Astrocyte (in vitro differentiated cells and primary cell): Measurements from ENCODE around the gene ADD1. TPM values are rescaled to one million over a fixed set of nuclear protein-coding genes. Genes with fewer than 3 reads are reported as not detected.

Experiments
- DNase-seq: peaks from one replicate; pipeline ENCODE4 v3.0.0-alpha.2; 2010; ENCODE audit warnings: low read depth
- FAIRE-seq: peaks from 2 replicates; lab custom pipeline; 2011; peaks lifted over from hg19 to GRCh38; lab: Jason Lieb, UNC
- H2AFZ ChIP-seq: 2 replicates; pipeline ENCODE4 v1.6.0; 2012; ENCODE audit warnings: low read depth, low read length, inconsistent platforms
- H3K27ac ChIP-seq: 2 replicates; pipeline ENCODE4 v1.5.1; 2011; ENCODE audit warnings: low read depth, low read length, inconsistent platforms
- H3K27me3 ChIP-seq: 2 replicates; pipeline ENCODE4 v1.6.0; 2011; ENCODE audit warnings: low read length, inconsistent platforms; ENCODE audit not compliant: insufficient read depth
- H3K36me3 ChIP-seq: 2 replicates; pipeline ENCODE4 v1.5.1; 2011; ENCODE audit warnings: low read length, inconsistent platforms; ENCODE audit not compliant: insufficient read depth
- H3K4me1 ChIP-seq: 2 replicates; pipeline ENCODE4 v1.5.1; 2011; ENCODE audit warnings: low read length, inconsistent platforms; ENCODE audit not compliant: insufficient read depth
- H3K4me2 ChIP-seq: 2 replicates; pipeline ENCODE4 v1.6.0; 2012; ENCODE audit warnings: low read length, inconsistent platforms
- H3K4me3 ChIP-seq: 2 replicates; pipeline ENCODE4 v1.5.1; 2011; ENCODE audit warnings: low read depth, mild to moderate bottlenecking, low read length, inconsistent platforms; ENCODE audit not compliant: insufficient read depth
- H3K79me2 ChIP-seq: 2 replicates; pipeline ENCODE4 v1.6.0; 2012; ENCODE audit warnings: mild to moderate bottlenecking, low read length, inconsistent platforms; ENCODE audit not compliant: insufficient read depth
- H3K9ac ChIP-seq: 2 replicates; pipeline ENCODE4 v1.6.0; 2012; ENCODE audit warnings: mild to moderate bottlenecking, low read length, inconsistent platforms
- H3K9me3 ChIP-seq: 2 replicates; pipeline ENCODE4 v1.5.1; 2012; ENCODE audit warnings: low read depth, mild to moderate bottlenecking, low read length, inconsistent platforms; ENCODE audit not compliant: insufficient read depth
- H4K20me1 ChIP-seq: 2 replicates; pipeline ENCODE4 v1.6.0; 2012; ENCODE audit warnings: low read length, inconsistent platforms; ENCODE audit not compliant: insufficient read depth
- H3K27ac Mint-ChIP-seq: one replicate; pipeline ENCODE4 v1.8.0; 2021; ENCODE audit warnings: mild to moderate bottlenecking, mixed read lengths; ENCODE audit not compliant: unreplicated experiment
- H3K27me3 Mint-ChIP-seq: one replicate; pipeline ENCODE4 v1.8.0; 2021; ENCODE audit warnings: low read depth, mixed read lengths; ENCODE audit not compliant: unreplicated experiment
- H3K36me3 Mint-ChIP-seq: one replicate; pipeline ENCODE4 v1.8.0; 2021; ENCODE audit warnings: low read depth, mixed read lengths; ENCODE audit not compliant: unreplicated experiment
- H3K4me1 Mint-ChIP-seq: one replicate; pipeline ENCODE4 v1.8.0; 2021; ENCODE audit warnings: low read depth, mixed read lengths; ENCODE audit not compliant: unreplicated experiment
- H3K4me3 Mint-ChIP-seq: one replicate; pipeline ENCODE4 v1.8.0; 2021; ENCODE audit warnings: mild to moderate bottlenecking, moderate library complexity, mixed read lengths; ENCODE audit not compliant: unreplicated experiment
- H3K9me3 Mint-ChIP-seq: one replicate; pipeline ENCODE4 v1.8.0; 2021; ENCODE audit warnings: mild to moderate bottlenecking, mixed read lengths; ENCODE audit not compliant: unreplicated experiment
- CTCF ChIP-seq: IDR thresholded peaks from 2 replicates; pipeline ENCODE4 v1.5.1; 2011; ENCODE audit warnings: low read depth, mild to moderate bottlenecking, inconsistent platforms, low read length, moderate library complexity; ENCODE audit not compliant: insufficient read depth
- EZH2 ChIP-seq: IDR thresholded peaks from 2 replicates; pipeline ENCODE4 v1.6.1; 2012; ENCODE audit warnings: mild to moderate bottlenecking, low read length, inconsistent platforms; ENCODE audit not compliant: insufficient read depth
- total RNA-seq: library from RNA; stranded (reverse); gene quantifications from 2 replicates; pipeline ENCODE4 v1.2.1, GENCODE V29; 2021

ADD1 gene
- total RNA-seq, 1 donor from 2014 or later = 280 TPM

GRCh38 chr4:2827874-2828751 is 15.5 kb upstream of the ADD1 start:
- no peaks in the 10 kb centered on the region for H3K27me3 Mint-ChIP-seq
- peaks cover 4% of the 10 kb centered on the region for H3K36me3 ChIP-seq
- H3K4me2 ChIP-seq = no peak overlapping the region
- no peak overlapping the region for H3K9ac ChIP-seq
- peaks cover 6% of the 10 kb centered on the region for H3K4me1 ChIP-seq
- H3K4me1 Mint-ChIP-seq = no peaks in the 10 kb centered on the region
- H3K36me3 Mint-ChIP-seq = peaks cover 14% of the 10 kb centered on the region
- H3K9me3 Mint-ChIP-seq = no peaks in the 10 kb centered on the region
- no peak overlapping the region for H3K4me3 ChIP-seq
- H3K9me3 ChIP-seq = no peaks in the 10 kb centered on the region
- no peak overlapping the region for H3K4me3 Mint-ChIP-seq
- H3K27me3 ChIP-seq = no peaks in the 10 kb centered on the region
- FAIRE-seq = no peak
- H3K27ac ChIP-seq = no peak overlapping the region
- no peak for DNase-seq
- peaks cover 4% of the 10 kb centered on the region for H3K79me2 ChIP-seq
- H4K20me1 ChIP-seq = peaks cover 39% of the 10 kb centered on the region
- TF ChIP-seq CTCF (no peak), EZH2 (no peak)
- peak overlapping the region; percentile 12 for H3K27ac Mint-ChIP-seq
- no peak overlapping the region for H2AFZ ChIP-seq

- no peaks in the 10 kb centered on the region for H3K9me3 Mint-ChIP-seq
- no peaks in the 10 kb centered on the region for H3K4me1 Mint-ChIP-seq
- no peak overlapping the region for H3K4me3 Mint-ChIP-seq
- no peaks in the 10 kb centered on the region for H3K27me3 ChIP-seq
- H3K27ac Mint-ChIP-seq = no peak overlapping the region
- H3K9me3 ChIP-seq = no peaks in the 10 kb centered on the region
- no peak for DNase-seq
- H3K36me3 Mint-ChIP-seq = peaks cover 14% of the 10 kb centered on the region
- no peak overlapping the region for H3K4me2 ChIP-seq
- H3K27ac ChIP-seq = no peak overlapping the region
- H3K36me3 ChIP-seq = peaks cover 6% of the 10 kb centered on the region
- no peak overlapping the region for H3K4me3 ChIP-seq
- peaks cover 4% of the 10 kb centered on the region for H3K79me2 ChIP-seq
- no peak for FAIRE-seq
- H4K20me1 ChIP-seq = peaks cover 33% of the 10 kb centered on the region
- H3K9ac ChIP-seq = no peak overlapping the region
- no peak for TF ChIP-seq EZH2
- no peak for TF ChIP-seq CTCF
- no peak overlapping the region for H2AFZ ChIP-seq
- no peaks in the 10 kb centered on the region for H3K27me3 Mint-ChIP-seq
- H3K4me1 ChIP-seq = peaks cover 6% of the 10 kb centered on the region
These were observed 14.9 kb upstream of the ADD1 start for GRCh38 chr4:2828758-2829181.
